ENCODE measurements around the gene GYPC.
"Not testable (repeated sequence)": the region's sequence is repeated elsewhere in the genome, so short reads cannot be mapped to it uniquely, and the experiment has no call there.

GYPC gene

GRCh38 chr2:126655500-126656430, at the start of gene GYPC:
Gene GYPC, plus strand, starts transcription at chr2:126656158. Its CDS starts 106 bp downstream, at chr2:126656264.
- no peak for DNase-seq

GRCh38 chr2:126614524-126615227, 41.3 kb upstream of the GYPC start:
- DNase-seq = no peak

- DNase-seq = no peak
Observed at GRCh38 chr2:126616606-126617069, 39.3 kb upstream of the GYPC start.

GRCh38 chr2:126620302-126620701, 35.7 kb upstream of the GYPC start:
- no peak for DNase-seq

- DNase-seq = no peak
Observed at GRCh38 chr2:126623000-126623399, 33.0 kb upstream of the GYPC start.

- no peak for DNase-seq
Observed at GRCh38 chr2:126627643-126628042, 28.3 kb upstream of the GYPC start.

- no peak for DNase-seq
Observed at GRCh38 chr2:126634273-126634861, 21.6 kb upstream of the GYPC start.

- no peak for DNase-seq
Observed at GRCh38 chr2:126635281-126635680, 20.7 kb upstream of the GYPC start.

- DNase-seq = no peak
Observed at GRCh38 chr2:126635736-126636135, 20.2 kb upstream of the GYPC start.

- DNase-seq = no peak
Observed at GRCh38 chr2:126637386-126637785, 18.6 kb upstream of the GYPC start.

GRCh38 chr2:126638746-126639145, 17.2 kb upstream of the GYPC start:
- DNase-seq = no peak

GRCh38 chr2:126639276-126639675, 16.7 kb upstream of the GYPC start:
- no peak for DNase-seq

- not testable (repeated sequence) for DNase-seq
Observed at GRCh38 chr2:126641294-126641693, 14.7 kb upstream of the GYPC start.

- no peak for DNase-seq
Observed at GRCh38 chr2:126642031-126642430, 13.9 kb upstream of the GYPC start.

GRCh38 chr2:126643431-126643830, 12.5 kb upstream of the GYPC start:
- no peak for DNase-seq

- DNase-seq = no peak
Observed at GRCh38 chr2:126643972-126644371, 12.0 kb upstream of the GYPC start.

GRCh38 chr2:126644630-126645191, 11.2 kb upstream of the GYPC start:
- DNase-seq = no peak

GRCh38 chr2:126645211-126645618, 10.7 kb upstream of the GYPC start:
- no peak for DNase-seq

- no peak for DNase-seq
Observed at GRCh38 chr2:126646026-126646425, 9.9 kb upstream of the GYPC start.

GRCh38 chr2:126647714-126648344, 8.1 kb upstream of the GYPC start:
- not testable (repeated sequence) for DNase-seq

- DNase-seq = not testable (repeated sequence)
Observed at GRCh38 chr2:126648345-126648786, 7.6 kb upstream of the GYPC start.

- no peak for DNase-seq
Observed at GRCh38 chr2:126649101-126649500, 6.9 kb upstream of the GYPC start.

GRCh38 chr2:126650994-126651393, 5.0 kb upstream of the GYPC start:
- DNase-seq = no peak
